Measurements from ENCODE around the gene RECK. TPM values are rescaled to one million over a fixed set of nuclear protein-coding genes. Genes with fewer than 3 reads are reported as not detected.

The RECK gene
- total RNA-seq, 1 experiment from 2014 or later: 36.1 TPM

- Histone ChIP-seq H3K4me3 (no peak overlapping the region), H3K36me3 (no peaks in the 10 kb centered on the region), H3K9me3 (peaks cover 4% of the 10 kb centered on the region; the same call in 1 of the 2 replicates), H3K27me3 (no peaks in the 10 kb centered on the region)
- DNase-seq: no peak
Measured at GRCh38 chr9:36018891-36019720, 17.6 kb upstream of the RECK start.

GRCh38 chr9:36021968-36022367 lies 14.7 kb upstream of the RECK start:
- DNase-seq: no peak
- no peak overlapping the region for H3K4me3 ChIP-seq
- no peaks in the 10 kb centered on the region for H3K27me3 ChIP-seq
- peaks cover 2% of the 10 kb centered on the region; the same call in 1 of the 2 replicates for H3K9me3 ChIP-seq
- no peaks in the 10 kb centered on the region for H3K36me3 ChIP-seq

- Histone ChIP-seq H3K36me3 (no peaks in the 10 kb centered on the region), H3K4me3 (no peak overlapping the region), H3K9me3 (peaks cover 2% of the 10 kb centered on the region; the same call in 1 of the 2 replicates), H3K27me3 (no peaks in the 10 kb centered on the region)
- DNase-seq: peak; percentile 86
Measured at GRCh38 chr9:36023260-36024048, 13.3 kb upstream of the RECK start.

- DNase-seq: no peak
- Histone ChIP-seq H3K36me3 (no peaks in the 10 kb centered on the region), H3K9me3 (peaks cover 2% of the 10 kb centered on the region; the same call in 1 of the 2 replicates), H3K4me3 (no peak overlapping the region), H3K27me3 (no peaks in the 10 kb centered on the region)
Measured at GRCh38 chr9:36025746-36026145, 11.0 kb upstream of the RECK start.

- H3K36me3 ChIP-seq: no peaks in the 10 kb centered on the region
- peaks cover 2% of the 10 kb centered on the region; the same call in 1 of the 2 replicates for H3K9me3 ChIP-seq
- no peak for DNase-seq
- H3K27me3 ChIP-seq: no peaks in the 10 kb centered on the region
- no peak overlapping the region for H3K4me3 ChIP-seq
Measured at GRCh38 chr9:36029202-36029601, 7.5 kb upstream of the RECK start.

- no peaks in the 10 kb centered on the region for H3K36me3 ChIP-seq
- no peaks in the 10 kb centered on the region for H3K27me3 ChIP-seq
- peaks cover 2% of the 10 kb centered on the region; the same call in 1 of the 2 replicates for H3K9me3 ChIP-seq
- no peak overlapping the region for H3K4me3 ChIP-seq
- DNase-seq: peak; percentile 40
Measured at GRCh38 chr9:36029765-36030528, 6.8 kb upstream of the RECK start.

- H3K27me3 ChIP-seq: no peaks in the 10 kb centered on the region
- no peak overlapping the region for H3K4me3 ChIP-seq
- peaks cover 2% of the 10 kb centered on the region; the same call in 1 of the 2 replicates for H3K9me3 ChIP-seq
- H3K36me3 ChIP-seq: no peaks in the 10 kb centered on the region
- DNase-seq: no peak
Measured at GRCh38 chr9:36030871-36031270, 5.8 kb upstream of the RECK start.

- Histone ChIP-seq H3K27me3 (no peaks in the 10 kb centered on the region), H3K36me3 (0 out of 2 replicates have a peak, but pooled peaks cover under 1% of the 10 kb centered on the region), H3K4me3 (no peak overlapping the region), H3K9me3 (no peaks in the 10 kb centered on the region)
- no peak for DNase-seq
Measured at GRCh38 chr9:36031774-36032555, 4.7 kb upstream of the RECK start.

- no peak for DNase-seq
- no peaks in the 10 kb centered on the region for H3K9me3 ChIP-seq
- no peaks in the 10 kb centered on the region for H3K27me3 ChIP-seq
- peaks cover 10% of the 10 kb centered on the region for H3K36me3 ChIP-seq
- no peak overlapping the region for H3K4me3 ChIP-seq
Measured at GRCh38 chr9:36033788-36034187, 2.9 kb upstream of the RECK start.

- no peaks in the 10 kb centered on the region for H3K9me3 ChIP-seq
- no peaks in the 10 kb centered on the region for H3K27me3 ChIP-seq
- H3K4me3 ChIP-seq: no peak overlapping the region
- DNase-seq: no peak
- peaks cover 13% of the 10 kb centered on the region for H3K36me3 ChIP-seq
Measured at GRCh38 chr9:36034234-36034633, 2.5 kb upstream of the RECK start.

GRCh38 chr9:36035006-36035405 lies 1.7 kb upstream of the RECK start:
- Histone ChIP-seq H3K27me3 (no peaks in the 10 kb centered on the region), H3K36me3 (peaks cover 15% of the 10 kb centered on the region), H3K4me3 (no peak overlapping the region), H3K9me3 (no peaks in the 10 kb centered on the region)
- no peak for DNase-seq

- peaks cover 18% of the 10 kb centered on the region for H3K36me3 ChIP-seq
- no peak for DNase-seq
- peak overlapping the region; percentile 92 for H3K4me3 ChIP-seq
- no peaks in the 10 kb centered on the region for H3K9me3 ChIP-seq
- H3K27me3 ChIP-seq: no peaks in the 10 kb centered on the region
Measured at GRCh38 chr9:36036253-36036779, 397 bp upstream of the RECK start.

GRCh38 chr9:36037549-36038122 lies 923 bp downstream of the RECK start:
- Histone ChIP-seq H3K4me3 (peak overlapping the region; percentile 92), H3K9me3 (no peaks in the 10 kb centered on the region), H3K27me3 (no peaks in the 10 kb centered on the region), H3K36me3 (peaks cover 26% of the 10 kb centered on the region)
- DNase-seq: no peak

- DNase-seq: no peak
- peaks cover 34% of the 10 kb centered on the region for H3K36me3 ChIP-seq
- H3K9me3 ChIP-seq: peaks cover 7% of the 10 kb centered on the region
- no peaks in the 10 kb centered on the region for H3K27me3 ChIP-seq
- H3K4me3 ChIP-seq: peak overlapping the region; percentile 92
Measured at GRCh38 chr9:36039121-36039520, 2.4 kb downstream of the RECK start.

- no peak for DNase-seq
- peaks cover 7% of the 10 kb centered on the region for H3K9me3 ChIP-seq
- peak overlapping the region; percentile 92 for H3K4me3 ChIP-seq
- H3K27me3 ChIP-seq: no peaks in the 10 kb centered on the region
- peaks cover 36% of the 10 kb centered on the region for H3K36me3 ChIP-seq
Measured at GRCh38 chr9:36039696-36040095, 3.0 kb downstream of the RECK start.
